HG02938 (cell line): ENCODE results near the gene GTPBP3.
"Not testable (repeated sequence)": the region's sequence is repeated elsewhere in the genome, so short reads cannot be mapped to it uniquely, and the experiment has no call there.

ENCODE experiments used
- ATAC-seq: cut with Tn5 transposase; IDR thresholded peaks from one replicate; pipeline ENCODE4 v1.9.1; 2021; ENCODE audit warnings: mild to moderate bottlenecking, moderate library complexity; ENCODE audit not compliant: unreplicated experiment

GTPBP3 gene, protein sequence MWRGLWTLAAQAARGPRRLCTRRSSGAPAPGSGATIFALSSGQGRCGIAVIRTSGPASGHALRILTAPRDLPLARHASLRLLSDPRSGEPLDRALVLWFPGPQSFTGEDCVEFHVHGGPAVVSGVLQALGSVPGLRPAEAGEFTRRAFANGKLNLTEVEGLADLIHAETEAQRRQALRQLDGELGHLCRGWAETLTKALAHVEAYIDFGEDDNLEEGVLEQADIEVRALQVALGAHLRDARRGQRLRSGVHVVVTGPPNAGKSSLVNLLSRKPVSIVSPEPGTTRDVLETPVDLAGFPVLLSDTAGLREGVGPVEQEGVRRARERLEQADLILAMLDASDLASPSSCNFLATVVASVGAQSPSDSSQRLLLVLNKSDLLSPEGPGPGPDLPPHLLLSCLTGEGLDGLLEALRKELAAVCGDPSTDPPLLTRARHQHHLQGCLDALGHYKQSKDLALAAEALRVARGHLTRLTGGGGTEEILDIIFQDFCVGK

GRCh38 chr19:17336872-17337674 is at the start of gene GTPBP3:
TSS of gene GTPBP3 (plus strand) at chr19:17337553. CDS start at chr19:17337612, 59 bp downstream.
- peak; percentile 77 for ATAC-seq

DNA sequence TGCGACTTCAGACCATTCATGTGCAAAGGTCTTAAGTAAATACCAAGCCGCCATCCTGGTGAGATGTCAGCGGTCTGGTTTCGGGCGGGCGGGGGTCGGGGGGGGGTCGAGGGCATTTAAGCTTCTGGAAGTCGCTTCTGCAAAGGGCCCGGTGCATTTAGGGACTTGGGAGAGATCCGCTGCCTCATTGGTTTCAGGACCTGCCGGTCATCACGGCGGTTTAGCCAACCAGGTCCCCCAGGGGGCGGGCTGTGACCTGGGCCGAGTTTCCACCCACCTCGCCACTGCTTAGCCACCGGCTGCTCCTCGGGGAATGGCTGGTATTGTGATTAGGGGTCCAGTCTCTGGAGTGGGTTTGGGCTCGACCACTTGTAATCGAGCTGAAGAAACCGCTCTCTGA is 47.9 kb upstream of the GTPBP3 start:
- no peak for ATAC-seq

- ATAC-seq = peak; percentile 66
These were observed 44.9 kb upstream of the GTPBP3 start for GRCh38 chr19:17292301-17293074.

DNA sequence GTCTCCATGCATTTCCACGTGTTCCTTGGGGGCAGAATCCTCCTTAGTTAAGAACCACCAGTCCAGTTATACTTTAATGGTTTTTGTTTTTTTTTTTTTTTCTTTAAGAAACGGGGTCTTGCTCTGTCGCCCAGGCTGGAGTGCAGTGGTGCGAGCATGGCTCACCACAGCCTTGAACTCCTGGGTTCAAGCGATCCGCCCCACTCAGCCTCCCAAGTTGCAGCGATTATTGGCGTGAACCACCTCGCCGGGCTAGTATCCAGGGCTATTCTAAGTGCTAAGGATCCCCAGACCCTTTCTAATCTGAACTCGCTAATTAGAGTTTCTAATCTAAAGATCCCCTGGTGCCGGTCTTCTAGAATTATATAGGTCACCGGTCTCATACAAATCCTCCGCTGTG is 43.7 kb upstream of the GTPBP3 start:
- no peak for ATAC-seq

DNA sequence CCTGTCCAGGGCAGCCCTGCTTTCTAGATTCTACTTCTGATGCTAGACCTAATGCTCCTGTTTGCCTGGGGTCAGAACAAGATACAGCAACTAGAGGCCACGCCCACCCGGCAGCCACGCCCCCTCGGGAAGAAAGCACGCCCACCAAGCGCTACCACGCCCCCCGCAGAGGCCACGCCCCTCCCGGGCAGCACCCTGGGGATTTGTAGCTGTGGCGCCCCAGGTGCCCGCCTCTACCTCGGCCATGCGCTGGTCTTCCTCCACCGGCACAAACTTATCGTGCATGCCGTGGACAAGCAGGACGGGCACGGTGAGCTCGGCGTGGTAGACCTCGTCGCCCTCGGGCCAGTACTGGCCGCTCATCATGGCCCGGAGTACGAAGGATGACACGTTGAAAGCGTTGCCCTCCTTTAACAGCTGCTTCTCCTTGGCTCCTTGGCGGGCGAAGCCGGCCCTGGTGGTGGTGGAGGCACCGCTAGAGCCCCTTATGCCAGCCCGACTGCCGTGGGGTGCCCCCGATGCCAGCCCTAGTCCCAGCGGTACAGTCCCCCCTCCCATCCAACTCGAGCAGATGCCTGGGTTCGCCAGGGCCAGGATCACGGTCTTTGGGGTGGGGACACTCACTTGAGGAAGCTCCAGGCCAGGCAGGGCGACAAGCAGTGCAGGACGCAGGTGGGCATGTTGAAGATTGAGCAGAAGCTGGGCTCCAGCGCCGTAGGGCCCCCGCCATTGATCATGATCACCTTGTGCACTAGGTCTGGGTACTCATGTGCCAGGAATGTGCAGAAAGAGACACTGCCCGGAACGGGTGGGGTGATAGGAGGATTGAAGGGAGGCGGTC is 43.1 kb upstream of the GTPBP3 start:
- no peak for ATAC-seq

DNA sequence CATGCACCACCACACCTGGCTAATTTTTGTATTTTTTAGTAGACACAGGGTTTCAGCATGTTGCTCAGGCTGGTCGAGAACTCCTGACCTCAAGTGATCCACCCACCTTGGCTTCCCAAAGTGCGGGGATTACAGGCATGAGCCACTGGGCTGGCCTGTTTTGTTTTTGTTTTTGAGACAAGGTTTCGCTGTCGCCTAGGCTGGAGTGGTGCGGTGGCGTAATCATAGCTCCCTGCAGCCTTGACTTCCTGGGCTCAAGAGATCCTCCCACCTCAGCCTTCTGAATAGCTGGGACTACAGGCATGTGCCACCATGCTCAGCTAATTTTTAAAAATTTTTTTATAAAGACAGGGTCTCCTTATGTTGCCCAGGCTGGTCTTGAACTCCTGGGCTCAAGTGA is 41.8 kb upstream of the GTPBP3 start:
- not testable (repeated sequence) for ATAC-seq

GRCh38 chr19:17296273-17296672 is 41.1 kb upstream of the GTPBP3 start:
- ATAC-seq = no peak

DNA sequence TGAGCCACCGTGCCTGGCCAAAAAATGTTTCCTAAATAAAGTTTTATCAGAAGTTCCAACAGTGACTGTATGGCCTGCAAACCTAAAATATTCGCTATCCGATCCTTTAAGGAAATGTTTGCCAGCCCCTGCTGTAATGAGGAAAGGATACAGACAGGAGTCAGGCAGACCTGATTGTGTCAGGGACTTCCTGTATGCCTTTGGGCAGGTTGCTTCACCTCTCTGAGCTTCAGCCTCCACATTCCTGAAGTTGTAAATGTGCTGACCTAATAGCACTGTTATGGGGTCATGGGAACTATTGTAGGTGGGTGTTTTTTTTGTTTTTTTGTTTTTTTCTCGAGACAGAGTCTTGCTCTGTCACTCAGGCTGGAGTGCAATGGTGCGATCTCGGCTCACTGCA is 40.4 kb upstream of the GTPBP3 start:
- no peak for ATAC-seq

GRCh38 chr19:17300992-17301619 is 36.2 kb upstream of the GTPBP3 start:
- no peak for ATAC-seq

- ATAC-seq = no peak
These were observed 34.8 kb upstream of the GTPBP3 start for GRCh38 chr19:17302391-17303166.

DNA sequence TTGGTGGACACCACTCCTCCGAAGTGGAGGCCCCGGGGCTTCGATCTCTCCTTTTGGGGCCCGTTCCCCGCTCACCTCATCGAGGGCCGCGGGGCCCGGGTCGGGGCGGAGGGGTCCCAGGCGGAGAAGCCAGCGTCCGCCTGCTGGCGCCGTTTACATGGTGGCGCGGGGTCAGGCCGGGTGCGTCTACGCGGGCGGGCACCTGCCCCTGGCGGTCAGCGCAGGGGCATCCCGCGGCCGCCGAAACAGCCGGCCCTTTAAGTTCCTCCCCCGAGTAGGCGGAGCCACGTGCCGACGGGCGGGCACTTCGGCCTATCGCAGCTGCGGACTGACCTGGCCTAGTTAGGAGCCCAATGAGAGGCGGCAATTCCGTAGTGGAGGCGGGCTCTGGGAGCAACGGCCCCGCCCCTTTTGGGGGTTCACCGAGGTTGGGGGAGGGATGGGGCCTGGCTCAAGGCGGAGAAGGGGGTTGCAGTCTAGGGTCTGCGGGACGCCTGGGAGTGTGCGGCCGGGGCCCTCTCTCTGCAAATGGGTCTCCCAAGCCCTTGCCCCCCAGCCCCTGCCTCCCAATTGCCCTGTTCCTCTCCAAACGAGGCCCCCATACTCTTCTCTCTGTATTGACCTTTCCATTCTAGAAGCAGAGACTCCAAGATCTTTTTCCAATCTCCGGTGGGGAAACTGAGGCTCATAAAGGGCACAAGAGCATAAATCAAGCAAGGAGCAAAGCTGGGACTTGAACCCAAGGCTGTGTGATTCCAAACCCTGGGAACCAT is 34.0 kb upstream of the GTPBP3 start, which contains the start of gene ABHD8:
TSS of gene ABHD8 (minus strand) at position 259 of the 773 bp plus-strand sequence. CDS start 1,809 bp downstream, outside the sequence.
- peak; percentile 53 for ATAC-seq

DNA sequence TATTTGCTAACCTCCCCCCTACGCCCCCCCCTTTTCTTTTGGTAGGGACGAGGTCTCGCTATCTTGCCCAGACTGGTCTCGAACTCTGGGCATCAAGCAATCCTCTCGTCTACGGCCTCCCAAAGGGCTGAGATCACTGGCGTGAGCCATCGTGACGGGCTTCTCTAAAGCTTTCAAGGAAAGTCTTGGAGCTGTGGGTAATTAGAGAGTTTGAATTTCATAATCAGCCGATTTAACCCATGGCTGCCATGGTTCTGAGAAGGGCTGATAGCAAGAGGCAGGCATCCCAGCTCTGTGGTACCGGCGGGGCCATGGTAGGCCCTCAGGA is 33.4 kb upstream of the GTPBP3 start:
- no peak for ATAC-seq

- no peak for ATAC-seq
These were observed 32.8 kb upstream of the GTPBP3 start for GRCh38 chr19:17304386-17305215.

DNA sequence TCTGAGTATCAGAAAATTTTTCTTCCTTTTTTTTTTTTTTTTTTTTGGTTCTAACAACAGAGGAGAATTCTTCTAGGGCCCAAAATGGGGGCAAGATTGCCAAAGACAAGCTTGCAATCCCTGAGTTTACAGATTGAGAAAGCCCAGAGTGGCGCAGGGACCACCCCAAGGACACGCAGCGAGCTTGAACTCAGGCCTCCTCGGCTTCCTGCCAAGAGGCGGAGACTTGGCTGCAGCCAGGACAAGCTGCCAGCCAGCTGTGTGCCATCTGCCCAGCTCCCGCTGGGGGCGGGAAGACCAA is 32.2 kb upstream of the GTPBP3 start:
- no peak for ATAC-seq

DNA sequence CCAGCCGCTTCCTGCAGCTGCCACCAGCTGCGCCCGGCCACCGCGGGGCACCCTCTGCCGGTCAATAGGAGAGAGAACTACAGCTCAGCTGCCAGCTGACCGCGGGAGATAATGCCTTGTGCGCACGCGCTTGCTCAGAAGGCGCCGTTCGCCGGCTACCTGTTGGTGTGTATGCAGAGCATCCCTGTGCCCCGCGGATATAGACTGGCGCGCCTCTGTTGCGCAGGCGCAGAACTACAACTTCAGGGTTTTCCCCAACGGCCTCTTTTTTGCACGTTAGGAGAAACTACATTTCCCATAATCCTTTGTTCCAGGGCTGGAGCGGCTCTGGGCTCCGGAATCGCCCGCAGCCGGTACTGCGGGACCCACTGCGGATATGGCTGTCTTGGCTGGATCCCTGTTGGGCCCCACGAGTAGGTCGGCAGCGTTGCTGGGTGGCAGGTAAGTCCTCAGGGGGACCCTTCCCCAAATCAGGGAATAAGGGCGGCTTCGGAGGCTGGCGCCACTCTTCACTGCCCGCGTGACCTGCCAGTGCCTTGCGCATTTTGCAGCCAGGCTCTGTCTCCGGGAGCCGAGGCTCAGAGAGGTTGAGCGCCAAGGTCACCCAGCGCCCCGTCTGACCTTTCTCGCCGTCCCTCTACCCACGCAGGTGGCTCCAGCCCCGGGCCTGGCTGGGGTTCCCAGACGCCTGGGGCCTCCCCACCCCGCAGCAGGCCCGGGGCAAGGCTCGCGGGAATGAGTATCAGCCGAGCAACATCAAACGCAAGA is 31.7 kb upstream of the GTPBP3 start, which contains the start of gene MRPL34:
TSS of gene MRPL34 (plus strand) at position 356 of the 768 bp plus-strand sequence. CDS start at position 377, 21 bp downstream.
- peak; percentile 57 for ATAC-seq

GRCh38 chr19:17306285-17306714 is 31.1 kb upstream of the GTPBP3 start:
- ATAC-seq = no peak
